Choroid plexus epithelial cell (primary cell): ENCODE measurements around the gene ZNF335.
"Not testable (repeated sequence)": the region's sequence is repeated elsewhere in the genome, so short reads cannot be mapped to it uniquely, and the experiment has no call there.

Experiments
- DNase-seq: peaks from one replicate; pipeline ENCODE4 v3.0.0-alpha.2; 2010; ENCODE audit warnings: low read depth
- H3K4me3 ChIP-seq: 2 replicates; pipeline ENCODE4 v1.5.1; 2011; ENCODE audit warnings: low read depth, mild to moderate bottlenecking, control low read depth, low read length, moderate library complexity
- CTCF ChIP-seq: conservative IDR thresholded peaks from 2 replicates; pipeline ENCODE4 v1.5.1; 2011; ENCODE audit warnings: low read depth, mild to moderate bottlenecking, control low read depth, inconsistent platforms, low read length, moderate library complexity

ZNF335 gene

GRCh38 chr20:45904583-45905504 lies 67.2 kb downstream of the ZNF335 start:
- no peak overlapping the region for H3K4me3 ChIP-seq
- DNase-seq, result no peak

GRCh38 chr20:45902199-45902701 lies 69.8 kb downstream of the ZNF335 start:
- no peak overlapping the region for H3K4me3 ChIP-seq
- no peak for DNase-seq
- no peak for TF ChIP-seq CTCF

More at GRCh38 chr20:45904583-45905504, 67.2 kb downstream of the ZNF335 start:
- no peak for TF ChIP-seq CTCF

GRCh38 chr20:45901332-45901731 lies 70.7 kb downstream of the ZNF335 start:
- H3K4me3 ChIP-seq, DNase-seq: not testable (repeated sequence)

GRCh38 chr20:45899046-45899835 lies 72.8 kb downstream of the ZNF335 start:
- no peak for DNase-seq
- TF ChIP-seq CTCF, result no peak
- no peak overlapping the region for H3K4me3 ChIP-seq
